22Rv1 (cell line): Measurements from ENCODE around the gene FAM131A.

Source experiments
- ZFX ChIP-seq: fragments of 450-650 bp; IDR thresholded peaks from 2 replicates; pipeline ENCODE4 v1.6.1; 2017; ENCODE audit warnings: antibody characterized with exemption, borderline replicate concordance
- TF ChIP-seq, protein P1 (sequence below): fragments of 450-650 bp; IDR thresholded peaks from 2 replicates; pipeline ENCODE4 v1.5.1; 2017; ENCODE audit warnings: mild to moderate bottlenecking

DNA sequence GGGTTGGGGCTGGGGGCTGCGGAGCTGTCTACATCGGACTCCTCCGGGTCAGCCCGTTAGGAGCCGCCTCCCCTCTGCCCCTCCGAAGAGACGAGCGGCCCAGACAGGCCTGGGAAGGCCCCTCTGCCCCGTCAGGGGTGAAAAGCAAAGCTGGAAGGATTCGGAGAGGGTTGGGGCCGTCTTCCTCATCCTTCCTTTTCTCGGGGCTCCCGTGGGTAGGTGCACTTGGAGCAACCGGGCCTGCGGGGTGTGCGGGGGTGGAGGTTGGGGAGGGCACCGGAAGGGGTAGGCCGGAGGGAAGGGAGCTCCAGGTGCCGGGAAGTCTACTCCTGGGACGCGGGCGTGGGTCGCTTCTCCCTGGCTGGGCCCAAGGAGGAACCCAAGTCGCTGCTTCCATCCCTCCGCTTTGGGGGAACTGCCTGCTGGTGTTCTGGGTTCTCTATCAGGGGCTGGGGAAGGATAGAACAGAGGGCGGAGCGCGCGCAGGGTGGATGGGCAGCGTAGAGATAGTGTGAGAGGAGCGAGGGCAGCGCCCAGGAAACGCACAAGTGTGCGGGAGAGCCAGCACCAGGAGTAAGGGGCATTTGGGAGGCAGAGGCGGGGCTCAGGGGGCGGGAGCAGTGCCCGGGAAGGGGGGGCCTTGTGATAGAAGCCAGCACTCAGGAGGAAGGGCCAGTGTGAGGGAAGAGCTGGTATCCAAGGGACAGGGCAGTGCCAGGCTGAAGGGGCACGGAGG, 24.7 kb downstream of the FAM131A start:
- TF ChIP-seq, protein P1, sequence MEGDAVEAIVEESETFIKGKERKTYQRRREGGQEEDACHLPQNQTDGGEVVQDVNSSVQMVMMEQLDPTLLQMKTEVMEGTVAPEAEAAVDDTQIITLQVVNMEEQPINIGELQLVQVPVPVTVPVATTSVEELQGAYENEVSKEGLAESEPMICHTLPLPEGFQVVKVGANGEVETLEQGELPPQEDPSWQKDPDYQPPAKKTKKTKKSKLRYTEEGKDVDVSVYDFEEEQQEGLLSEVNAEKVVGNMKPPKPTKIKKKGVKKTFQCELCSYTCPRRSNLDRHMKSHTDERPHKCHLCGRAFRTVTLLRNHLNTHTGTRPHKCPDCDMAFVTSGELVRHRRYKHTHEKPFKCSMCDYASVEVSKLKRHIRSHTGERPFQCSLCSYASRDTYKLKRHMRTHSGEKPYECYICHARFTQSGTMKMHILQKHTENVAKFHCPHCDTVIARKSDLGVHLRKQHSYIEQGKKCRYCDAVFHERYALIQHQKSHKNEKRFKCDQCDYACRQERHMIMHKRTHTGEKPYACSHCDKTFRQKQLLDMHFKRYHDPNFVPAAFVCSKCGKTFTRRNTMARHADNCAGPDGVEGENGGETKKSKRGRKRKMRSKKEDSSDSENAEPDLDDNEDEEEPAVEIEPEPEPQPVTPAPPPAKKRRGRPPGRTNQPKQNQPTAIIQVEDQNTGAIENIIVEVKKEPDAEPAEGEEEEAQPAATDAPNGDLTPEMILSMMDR: no peak
- TF ChIP-seq ZFX: no peak
